HG03060 (cell line): Measurements from ENCODE around the gene BORCS8.
"Not testable (repeated sequence)": the region's sequence is repeated elsewhere in the genome, so short reads cannot be mapped to it uniquely, and the experiment has no call there.

ENCODE experiments used
- ATAC-seq: cut with Tn5 transposase; IDR thresholded peaks from one replicate; pipeline ENCODE4 v1.9.1; 2021; ENCODE audit warnings: low read depth, moderate number of reproducible peaks; ENCODE audit not compliant: unreplicated experiment

Gene BORCS8

DNA sequence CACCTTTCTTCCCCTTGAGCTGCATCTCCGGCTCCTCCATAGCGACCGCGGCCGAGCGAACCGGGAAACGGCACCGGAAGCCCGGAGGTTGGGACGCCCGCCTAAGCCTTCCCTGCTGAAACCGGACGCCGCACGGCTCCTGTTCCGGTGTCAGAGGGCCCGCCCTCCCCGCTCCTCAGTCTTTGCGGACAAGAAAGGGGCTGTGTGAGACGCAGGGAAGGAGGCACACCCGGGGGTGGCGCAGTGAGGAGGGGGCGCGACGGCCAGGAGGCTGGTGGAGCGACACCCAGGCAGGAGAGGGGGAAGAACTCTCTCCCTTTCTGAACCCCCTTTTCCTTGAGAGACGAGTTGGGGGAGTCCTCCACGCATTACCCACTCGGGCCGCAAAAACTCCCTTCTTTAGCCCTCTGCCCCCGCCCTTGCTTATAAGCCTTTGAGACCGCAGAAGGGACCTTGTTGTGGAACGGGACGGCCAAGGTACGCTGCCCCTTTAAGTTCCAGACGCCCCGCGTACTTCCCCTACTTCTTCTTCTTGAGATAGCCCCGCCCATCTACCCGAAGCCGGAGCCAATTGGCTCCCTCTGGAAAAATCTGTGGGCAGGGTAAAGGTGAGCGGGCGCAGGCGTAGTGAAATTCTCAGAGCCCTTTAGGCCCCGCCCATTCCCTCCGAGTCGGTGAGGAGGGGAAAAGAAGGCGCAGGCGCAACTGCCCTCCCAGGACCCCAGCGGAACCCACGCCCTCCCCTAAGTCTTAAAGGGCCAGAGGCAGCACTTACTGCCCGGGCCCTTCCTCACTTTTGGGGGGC lies at the start of gene BORCS8, which contains the start of gene RFXANK:
Gene BORCS8 (minus strand): TSS at position 75 of the 805 bp plus-strand sequence. CDS start 35 bp downstream, at position 40.
Gene RFXANK (plus strand): TSS at position 181 of the 805 bp plus-strand sequence. CDS start 1,689 bp downstream, outside the sequence.
- ATAC-seq, result peak; percentile 80

DNA sequence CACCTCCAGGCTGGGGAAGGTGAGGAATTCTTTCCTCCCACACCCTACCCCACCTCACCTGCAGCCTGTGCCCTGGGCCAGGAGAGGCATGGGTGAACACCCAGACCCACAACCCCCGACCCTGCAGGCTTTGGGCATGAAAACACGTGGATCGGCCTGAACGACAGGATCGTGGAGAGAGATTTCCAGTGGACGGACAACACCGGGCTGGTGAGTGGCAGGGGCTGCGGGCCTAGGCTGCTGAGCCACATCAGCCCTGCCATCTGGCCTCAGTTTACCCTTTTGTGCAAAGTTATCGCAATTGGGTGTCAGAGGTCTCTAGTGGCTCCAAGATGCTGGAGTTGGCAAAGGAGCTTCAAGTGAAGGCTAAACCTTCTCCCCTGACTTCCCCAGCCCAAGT lies 48.5 kb upstream of the BORCS8 start:
- ATAC-seq, result no peak

DNA sequence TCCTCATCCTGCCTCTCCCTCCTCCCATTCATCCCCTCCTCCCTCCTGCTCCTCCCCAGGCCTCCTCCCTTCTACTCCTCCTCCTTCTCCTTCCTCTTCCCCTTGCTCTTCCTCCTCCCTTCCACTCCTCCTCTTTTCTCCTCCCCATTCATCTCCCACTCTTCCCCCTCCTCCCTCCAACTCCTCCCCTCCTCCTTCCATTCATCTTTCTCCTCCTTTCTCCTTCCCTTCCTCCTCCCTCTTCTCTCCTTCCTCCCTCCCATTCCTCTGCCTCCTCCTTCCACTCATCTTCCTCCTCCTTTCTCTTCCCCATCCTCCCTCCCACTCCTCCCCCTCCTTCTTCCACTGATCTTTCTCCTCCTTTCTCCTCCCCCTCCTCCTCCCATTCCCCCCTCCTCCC lies 47.7 kb upstream of the BORCS8 start:
- ATAC-seq, result no peak

DNA sequence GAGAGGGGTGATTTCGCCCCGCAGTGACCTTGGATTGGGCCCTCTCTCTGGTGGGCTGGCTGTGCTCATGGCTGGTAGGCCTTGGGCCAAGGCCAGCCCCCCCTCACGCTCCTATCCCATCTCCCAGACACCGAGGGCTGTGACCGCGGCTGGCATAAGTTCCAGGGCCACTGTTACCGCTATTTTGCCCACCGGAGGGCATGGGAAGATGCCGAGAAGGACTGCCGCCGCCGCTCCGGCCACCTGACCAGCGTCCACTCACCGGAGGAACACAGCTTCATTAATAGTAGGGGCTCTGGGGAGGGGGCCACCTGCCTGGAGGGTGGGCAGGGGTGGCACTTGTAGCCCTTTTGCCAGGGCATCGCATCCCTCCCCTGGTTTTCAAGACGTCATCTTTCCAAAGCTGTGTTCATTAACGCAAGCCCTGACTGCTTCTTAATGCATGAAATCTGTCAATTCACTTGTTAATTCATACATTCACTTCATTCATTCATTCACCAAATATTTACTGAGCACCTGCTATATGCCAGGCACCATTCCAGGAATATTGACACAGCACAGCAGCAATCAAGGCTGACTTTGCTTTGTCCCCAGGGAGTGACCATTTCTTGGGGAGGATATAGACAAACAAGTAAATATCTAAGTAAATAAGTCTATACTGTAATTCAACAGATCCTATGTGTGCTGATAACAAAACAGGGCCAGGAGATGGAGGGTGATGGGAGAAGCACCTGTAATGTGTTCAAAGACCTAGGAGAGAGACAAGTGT lies 46.4 kb upstream of the BORCS8 start:
- no peak for ATAC-seq

DNA sequence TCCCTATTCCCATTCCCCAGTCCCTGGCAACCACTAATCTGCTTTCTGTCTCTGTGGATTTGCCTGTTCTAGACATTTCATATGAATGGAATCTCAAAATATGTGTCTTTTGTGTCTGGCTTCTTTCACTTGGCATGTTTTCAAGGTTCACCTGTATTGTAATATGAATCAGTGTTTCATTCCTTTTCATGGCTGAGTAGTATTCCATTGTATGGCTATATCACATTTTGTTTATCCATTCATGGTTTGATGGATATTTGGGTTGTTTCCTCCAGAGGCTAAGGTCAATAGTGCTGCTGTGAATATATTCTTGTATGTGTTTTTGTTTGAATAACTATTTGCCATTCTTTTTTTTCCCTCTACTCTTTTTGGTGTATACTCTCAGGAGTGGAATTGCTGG lies 44.2 kb upstream of the BORCS8 start:
- no peak for ATAC-seq

DNA sequence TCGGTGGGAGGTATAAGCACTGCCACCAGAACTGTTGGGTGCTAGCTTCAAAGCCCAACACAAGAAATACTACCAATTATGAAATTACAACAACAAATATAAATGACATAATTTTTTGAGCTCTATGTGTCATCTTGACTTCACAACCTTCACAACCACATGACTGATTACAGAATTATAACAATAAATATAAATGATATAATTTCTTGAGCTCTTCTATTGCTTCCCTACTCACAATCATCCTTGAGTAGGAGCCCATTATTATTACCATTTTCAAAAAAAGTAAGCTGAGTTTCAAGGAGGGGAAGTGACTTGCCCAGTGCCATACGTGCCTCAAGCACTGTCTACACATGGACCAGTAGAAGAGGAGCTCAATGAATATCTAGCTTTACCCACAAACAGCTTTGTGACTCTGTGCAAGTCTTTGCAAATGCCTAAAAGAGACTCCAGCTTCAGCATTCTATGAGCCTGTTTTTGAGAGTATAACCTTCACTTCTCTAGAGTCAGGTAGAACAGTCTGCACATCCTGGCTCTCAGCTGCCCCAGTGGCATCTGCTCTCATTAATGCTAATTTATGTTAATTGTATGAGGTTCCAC lies 42.4 kb upstream of the BORCS8 start:
- ATAC-seq, result no peak

DNA sequence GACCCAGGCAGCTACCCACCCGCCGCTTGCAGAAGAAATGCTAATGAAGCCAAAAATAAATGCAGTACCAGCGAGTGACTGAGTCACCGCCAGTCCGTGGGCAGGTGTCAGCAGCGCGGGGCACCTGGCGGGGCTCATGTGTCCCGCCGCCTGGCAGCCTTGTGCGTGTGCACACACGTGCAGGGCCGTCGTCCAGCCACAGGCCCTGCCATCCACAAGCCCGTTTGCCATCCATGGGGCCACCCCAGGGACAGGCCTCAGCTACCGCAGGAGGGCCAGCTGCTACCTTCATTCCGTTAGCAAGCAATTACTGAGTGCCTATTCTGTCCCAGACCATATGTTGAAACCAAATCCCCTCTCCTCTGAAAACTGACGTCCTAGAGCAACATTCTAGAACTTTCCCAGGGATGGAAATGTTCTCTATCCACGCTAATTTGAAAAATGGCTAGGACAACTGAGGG lies 40.3 kb upstream of the BORCS8 start:
- ATAC-seq, result no peak

DNA sequence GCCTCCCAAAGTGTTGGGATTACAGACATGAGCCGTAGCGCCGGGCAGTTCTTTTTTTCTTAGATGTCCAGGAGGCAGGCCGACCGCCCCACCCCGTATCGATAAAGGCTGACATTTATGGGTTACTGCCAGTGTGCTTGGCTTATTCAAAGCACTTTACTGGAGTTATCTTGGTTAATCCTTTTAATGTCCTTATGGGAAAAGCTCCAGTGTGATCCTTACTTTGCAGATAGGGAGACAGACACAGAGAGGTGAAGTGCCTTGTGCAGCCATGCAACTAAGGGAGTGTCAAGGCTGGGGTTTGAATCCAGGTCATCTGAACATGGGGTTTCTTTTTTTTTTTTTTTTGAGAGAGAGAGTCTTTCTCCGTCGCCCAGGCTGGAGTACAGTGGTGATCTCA lies 39.0 kb upstream of the BORCS8 start:
- no peak for ATAC-seq

DNA sequence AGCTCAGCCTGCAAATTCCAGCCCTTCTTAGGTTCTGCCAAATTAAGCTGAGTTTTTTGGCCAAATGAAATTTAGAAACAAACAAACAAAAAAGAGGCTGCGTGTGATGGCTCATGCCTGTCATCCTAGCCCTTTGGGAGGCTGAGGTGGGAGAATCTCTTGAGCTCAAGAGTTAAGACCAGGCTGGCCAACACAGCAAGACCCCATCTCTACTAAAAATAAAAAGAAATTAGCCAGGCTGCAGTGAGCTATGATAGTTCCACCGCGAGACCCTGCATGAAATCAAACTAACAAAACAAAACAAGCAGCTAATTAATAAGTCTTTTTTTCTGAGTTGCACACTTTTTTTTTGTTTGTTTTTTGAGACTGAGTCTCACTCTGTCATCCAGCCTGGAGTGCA lies 37.7 kb upstream of the BORCS8 start:
- no peak for ATAC-seq

DNA sequence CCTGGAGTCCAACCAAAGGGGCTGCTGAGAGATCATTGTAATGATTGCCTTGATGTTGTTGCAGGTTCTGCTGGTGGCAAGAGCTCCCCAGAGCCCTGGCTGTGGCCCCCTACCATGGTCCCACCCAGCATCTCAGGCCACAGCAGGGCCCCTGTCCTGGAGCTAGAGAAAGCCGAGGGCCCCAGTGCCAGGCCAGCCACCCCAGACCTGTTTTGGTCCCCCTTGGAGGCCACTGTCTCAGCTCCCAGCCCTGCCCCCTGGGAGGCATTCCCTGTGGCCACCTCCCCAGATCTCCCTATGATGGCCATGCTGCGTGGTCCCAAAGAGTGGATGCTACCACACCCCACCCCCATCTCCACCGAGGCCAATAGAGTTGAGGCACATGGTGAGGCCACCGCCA lies 35.3 kb upstream of the BORCS8 start:
- no peak for ATAC-seq

DNA sequence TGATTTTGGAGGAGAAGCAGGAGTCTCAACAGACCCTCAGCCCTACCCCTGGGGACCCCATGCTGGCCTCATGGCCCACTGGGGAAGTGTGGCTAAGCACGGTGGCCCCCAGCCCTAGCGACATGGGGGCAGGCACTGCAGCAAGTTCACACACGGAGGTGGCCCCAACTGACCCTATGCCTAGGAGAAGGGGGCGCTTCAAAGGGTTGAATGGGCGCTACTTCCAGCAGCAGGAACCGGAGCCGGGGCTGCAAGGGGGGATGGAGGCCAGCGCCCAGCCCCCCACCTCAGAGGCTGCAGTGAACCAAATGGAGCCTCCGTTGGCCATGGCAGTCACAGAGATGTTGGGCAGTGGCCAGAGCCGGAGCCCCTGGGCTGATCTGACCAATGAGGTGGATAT lies 34.7 kb upstream of the BORCS8 start:
- ATAC-seq, result no peak

DNA sequence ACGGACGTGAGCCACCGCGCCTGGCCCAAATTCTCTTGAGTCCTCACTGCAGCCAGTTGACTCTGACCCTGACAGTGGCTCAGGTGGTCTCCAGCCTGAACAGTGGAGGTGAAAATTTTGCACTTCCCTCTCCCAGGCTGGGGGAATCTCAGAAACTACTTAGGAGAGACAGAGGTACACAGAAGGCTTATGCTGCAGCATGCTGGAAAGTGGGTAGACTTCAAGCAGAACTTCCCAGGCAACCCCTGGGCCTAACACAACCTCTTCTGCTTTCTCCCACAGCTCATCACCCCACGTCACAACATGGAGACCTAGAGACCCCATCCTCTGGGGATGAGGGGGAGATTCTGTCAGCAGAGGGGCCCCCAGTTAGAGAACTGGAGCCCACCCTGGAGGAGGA lies 34.3 kb upstream of the BORCS8 start:
- no peak for ATAC-seq

DNA sequence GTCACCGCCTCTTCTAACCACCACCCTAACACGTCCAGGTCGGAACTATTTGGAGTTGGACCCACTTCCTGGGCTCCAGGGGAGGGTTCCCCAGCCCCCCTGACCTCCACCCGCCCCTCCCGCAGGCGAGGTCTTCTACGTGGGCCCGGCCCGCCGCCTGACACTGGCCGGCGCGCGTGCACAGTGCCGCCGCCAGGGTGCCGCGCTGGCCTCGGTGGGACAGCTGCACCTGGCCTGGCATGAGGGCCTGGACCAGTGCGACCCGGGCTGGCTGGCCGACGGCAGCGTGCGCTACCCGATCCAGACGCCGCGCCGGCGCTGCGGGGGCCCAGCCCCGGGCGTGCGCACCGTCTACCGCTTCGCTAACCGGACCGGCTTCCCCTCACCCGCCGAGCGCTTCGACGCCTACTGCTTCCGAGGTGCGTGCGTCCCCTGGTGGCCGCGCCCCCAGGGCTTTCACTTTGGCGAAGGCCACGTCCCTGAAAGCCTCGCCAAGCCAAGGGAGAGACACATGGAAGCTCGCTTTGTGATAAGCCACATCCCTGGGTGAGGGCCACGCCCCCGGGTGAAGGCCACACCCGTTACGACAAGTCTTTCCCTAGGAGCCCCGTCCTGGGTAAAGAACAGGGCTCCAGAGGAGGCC lies 33.0 kb upstream of the BORCS8 start:
- ATAC-seq, result no peak

DNA sequence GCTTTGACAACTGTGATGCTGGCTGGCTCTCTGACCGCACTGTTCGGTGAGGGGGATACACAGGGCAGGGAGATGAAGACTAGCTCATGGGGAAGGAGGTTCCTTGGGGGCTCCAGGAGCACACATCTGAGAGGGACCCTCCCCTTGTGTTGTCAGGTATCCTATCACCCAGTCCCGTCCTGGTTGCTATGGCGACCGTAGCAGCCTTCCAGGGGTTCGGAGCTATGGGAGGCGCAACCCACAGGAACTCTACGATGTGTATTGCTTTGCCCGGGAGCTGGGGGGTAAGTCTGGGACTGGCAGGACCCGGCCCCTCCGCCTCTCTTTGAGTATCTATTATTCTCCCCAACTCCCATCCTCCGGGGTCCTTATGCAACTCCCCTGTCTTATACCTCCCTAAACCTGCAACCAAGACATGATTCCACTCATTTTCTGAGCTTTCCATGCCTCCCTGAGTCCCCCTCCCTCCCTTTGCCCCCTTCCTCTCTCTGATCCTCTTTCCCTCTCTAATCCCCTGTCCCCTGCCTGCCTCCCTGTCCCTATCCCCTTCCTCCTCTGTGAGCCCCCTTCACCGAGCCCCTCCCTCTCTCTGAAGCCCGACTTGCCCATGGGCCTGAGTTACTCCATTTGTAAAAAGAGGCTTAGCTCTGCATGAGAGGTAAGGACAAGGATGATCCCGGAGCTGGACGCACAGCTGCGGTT lies 32.3 kb upstream of the BORCS8 start:
- ATAC-seq, result no peak

DNA sequence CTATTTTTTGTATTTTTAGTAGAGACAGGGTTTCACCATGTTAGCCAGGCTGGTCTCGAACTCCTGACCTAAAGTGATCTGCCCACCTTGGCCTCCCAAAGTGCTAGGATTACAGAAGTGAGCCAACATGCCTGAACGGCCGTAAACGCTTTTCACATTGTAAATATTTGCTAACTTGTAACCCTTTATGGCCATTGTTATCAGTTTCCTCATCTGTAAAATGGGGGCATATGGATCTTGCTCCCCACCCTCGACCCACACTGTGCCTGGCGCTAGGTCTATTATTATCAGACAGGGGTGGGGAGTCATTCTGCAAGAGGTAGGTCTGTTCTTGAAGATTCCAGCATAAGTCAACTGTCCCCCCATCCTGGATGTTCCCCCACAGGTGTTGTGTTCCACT lies 31.7 kb upstream of the BORCS8 start:
- ATAC-seq, result no peak

DNA sequence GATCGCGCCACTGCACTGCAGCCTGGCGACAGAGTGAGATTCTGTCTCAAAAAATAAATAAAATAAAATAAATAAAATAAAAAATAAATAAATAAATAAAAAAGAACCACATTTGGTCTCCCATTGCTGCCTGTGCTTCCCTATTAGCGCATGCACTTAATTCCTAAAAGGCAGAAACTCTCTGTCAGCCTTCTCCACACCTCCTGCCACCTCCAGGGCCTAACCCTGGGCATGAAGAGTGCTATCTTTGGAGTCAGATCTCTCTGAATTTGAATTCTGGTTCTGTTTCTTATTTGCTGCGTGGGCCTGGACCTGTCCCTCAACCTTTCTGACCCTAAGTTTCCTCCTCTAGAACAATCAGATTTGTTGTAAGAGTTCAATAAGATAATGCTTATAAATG lies 31.1 kb upstream of the BORCS8 start:
- ATAC-seq, result no peak

DNA sequence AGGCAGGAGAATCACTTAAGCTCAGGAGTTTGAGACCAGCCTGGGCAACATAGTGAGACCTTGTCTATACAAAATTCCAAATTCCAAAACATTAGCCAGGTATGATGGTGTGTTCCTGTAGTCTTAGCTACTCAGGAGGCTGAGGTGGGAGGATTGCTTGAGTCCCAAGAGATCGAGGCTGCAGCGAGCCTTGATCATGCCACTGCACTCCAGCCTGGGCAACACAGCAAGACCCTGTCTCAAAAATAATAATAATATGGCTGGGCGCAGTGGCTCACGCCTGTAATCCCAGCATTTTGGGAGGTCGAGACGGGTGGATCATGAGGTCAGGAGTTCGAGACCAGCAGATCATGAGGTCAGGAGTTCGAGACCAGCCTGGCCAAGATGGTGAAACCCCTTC lies 29.0 kb upstream of the BORCS8 start:
- not testable (repeated sequence) for ATAC-seq

DNA sequence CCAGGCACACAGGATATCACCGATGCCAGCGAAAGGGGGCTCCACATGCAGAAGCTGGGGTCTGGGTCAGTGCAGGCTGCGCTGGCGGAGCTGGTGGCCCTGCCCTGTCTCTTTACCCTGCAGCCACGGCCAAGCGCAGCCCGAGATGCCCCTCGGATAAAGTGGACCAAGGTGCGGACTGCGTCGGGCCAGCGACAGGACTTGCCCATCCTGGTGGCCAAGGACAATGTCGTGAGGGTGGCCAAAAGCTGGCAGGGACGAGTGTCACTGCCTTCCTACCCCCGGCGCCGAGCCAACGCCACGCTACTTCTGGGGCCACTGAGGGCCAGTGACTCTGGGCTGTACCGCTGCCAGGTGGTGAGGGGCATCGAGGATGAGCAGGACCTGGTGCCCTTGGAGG lies 27.0 kb upstream of the BORCS8 start:
- ATAC-seq, result no peak

DNA sequence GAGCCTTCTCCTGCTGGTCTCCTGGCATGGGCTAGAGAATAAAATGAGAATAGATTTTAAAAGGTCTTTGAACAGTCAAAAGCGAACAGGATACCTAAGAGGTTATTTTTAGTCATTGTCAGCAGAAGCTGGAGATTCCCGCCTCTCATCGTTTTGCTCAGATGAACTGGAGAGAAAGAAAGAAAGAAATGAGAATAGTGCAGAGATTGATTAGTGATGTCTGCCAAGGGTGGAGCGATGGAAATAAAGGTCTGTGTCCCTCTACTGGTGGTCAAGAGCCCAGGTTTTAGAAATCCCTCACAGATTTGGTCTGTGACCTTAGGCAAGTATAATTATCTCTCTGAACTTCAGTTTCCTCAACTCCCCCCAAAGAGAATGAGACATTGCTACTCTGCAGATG lies 25.1 kb upstream of the BORCS8 start:
- no peak for ATAC-seq

DNA sequence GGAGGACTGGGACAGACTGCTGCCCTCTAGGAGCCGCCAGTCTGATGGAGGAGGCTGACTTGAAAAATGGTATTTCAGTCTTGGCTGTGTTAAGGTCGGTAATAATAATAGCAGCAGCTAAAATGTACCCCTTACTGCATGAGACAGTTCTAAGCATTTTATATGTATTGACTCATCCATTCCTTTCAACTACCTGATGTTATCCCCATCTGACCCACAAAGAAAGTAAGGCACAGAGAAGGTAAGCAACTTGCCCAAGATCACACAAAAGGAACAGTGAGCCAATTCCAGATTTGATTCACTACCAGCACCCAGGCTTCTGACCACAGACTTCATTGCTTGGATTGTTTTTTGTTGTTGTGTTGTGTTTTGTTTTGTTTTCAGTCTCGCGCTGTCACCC lies 23.8 kb upstream of the BORCS8 start:
- no peak for ATAC-seq
